GM12878 (cell line): ENCODE measurements around the gene KIF18A. TPM values are rescaled to one million over a fixed set of nuclear protein-coding genes. Genes with fewer than 3 reads are reported as not detected.

Source experiments
- CHD4 ChIP-seq: fragments of 200-600 bp; sonication (generic); IDR thresholded peaks from 2 replicates; pipeline ENCODE4 v1.6.1; 2016; ENCODE audit warnings: mild to moderate bottlenecking
- CTCF ChIP-seq, 3 experiments: IDR thresholded peaks in 2 of 3; conservative IDR thresholded peaks in 1 of 3; 2 replicates each; pipeline ENCODE4 v1.5.1; 2011; ENCODE audit warnings: low read depth in 3 of 3, low read length in 3 of 3, mild to moderate bottlenecking in 3 of 3, control low read depth in 2 of 3, moderate library complexity in 2 of 3, inconsistent platforms in 1 of 3, mixed read lengths in 1 of 3; ENCODE audit not compliant: control insufficient read depth in 2 of 3, insufficient read depth in 1 of 3; ENCODE audit errors: extremely low read depth in 1 of 3
- E2F4 ChIP-seq: IDR thresholded peaks from 2 replicates; pipeline ENCODE4 v1.6.1; 2012; ENCODE audit warnings: low read depth, low read length, improper control_type of control experiment
- JUNB ChIP-seq: IDR thresholded peaks from 2 replicates; pipeline ENCODE4 v1.6.1; 2016; ENCODE audit warnings: antibody characterized with exemption, mild to moderate bottlenecking
- MEF2A ChIP-seq: IDR thresholded peaks from 2 replicates; pipeline ENCODE4 v1.6.1; 2011; ENCODE audit warnings: low read depth, mild to moderate bottlenecking, low read length, moderate library complexity; ENCODE audit not compliant: insufficient read depth
- MYC ChIP-seq: IDR thresholded peaks from 2 replicates; pipeline ENCODE4 v1.6.1; 2011; ENCODE audit warnings: mild to moderate bottlenecking, low read length, moderate library complexity, inconsistent platforms; ENCODE audit not compliant: insufficient read depth, insufficient replicate concordance, insufficient read length, severe bottlenecking
- NR2F1 ChIP-seq: fragments of 450-650 bp; conservative IDR thresholded peaks from 2 replicates; pipeline ENCODE4 v1.6.1; 2017; ENCODE audit warnings: mild to moderate bottlenecking
- PAX5 ChIP-seq: IDR thresholded peaks from 2 replicates; pipeline ENCODE4 v1.6.1; 2011; ENCODE audit warnings: low read depth, low read length, borderline replicate concordance
- PML ChIP-seq: IDR thresholded peaks from 2 replicates; pipeline ENCODE4 v1.6.1; 2012; ENCODE audit warnings: low read length, inconsistent platforms
- RB1 ChIP-seq: fragments of 450-650 bp; formaldehyde crosslinking; IDR thresholded peaks from 2 replicates; pipeline ENCODE4 v1.6.1; 2017; ENCODE audit warnings: mild to moderate bottlenecking, borderline replicate concordance
- RCOR1 ChIP-seq: conservative IDR thresholded peaks from 2 replicates; pipeline ENCODE4 v1.6.1; 2012; ENCODE audit warnings: low read depth, low read length, improper control_type of control experiment
- SUPT20H ChIP-seq: IDR thresholded peaks from 2 replicates; pipeline ENCODE4 v1.6.1; 2011; ENCODE audit warnings: low read depth, mild to moderate bottlenecking, low read length, moderate library complexity, borderline replicate concordance; ENCODE audit not compliant: control insufficient read depth
- SUZ12 ChIP-seq: fragments of 200-600 bp; sonication (generic); IDR thresholded peaks from one replicate; pipeline ENCODE4 v1.6.1; 2018; ENCODE audit warnings: antibody characterized with exemption, mild to moderate bottlenecking; ENCODE audit not compliant: unreplicated experiment
- ZBTB40 ChIP-seq: fragments of 450-650 bp; IDR thresholded peaks from 2 replicates; pipeline ENCODE4 v1.6.1; 2016; ENCODE audit warnings: mild to moderate bottlenecking, moderate library complexity, borderline replicate concordance
- ZNF592 ChIP-seq: fragments of 450-650 bp; IDR thresholded peaks from 2 replicates; pipeline ENCODE4 v1.6.1; 2017; ENCODE audit warnings: mild to moderate bottlenecking, moderate library complexity
- polyA plus RNA-seq, 11 experiments: library from polyadenylated mRNA; depleted of rRNA in 4 of 11; unstranded in 6 of 11; stranded (reverse) in 5 of 11; fragments of >200 nt; fragmentation: Nextera tagmentation in 4 of 11; fragmentation: Illumina TruSeq in 1 of 11; extraction: Ambion mirVana in 4 of 11; extraction: Trizol in 1 of 11; gene quantifications; 1 replicate in 1 of 11; 2 replicates in 10 of 11; pipeline versions ENCODE4 v1.2.1 to v1.2.3, GENCODE V29; 2011 to 2016; ENCODE audit warnings: inconsistent platforms in 2 of 11, missing spikeins in 2 of 11, low read depth in 1 of 11
- total RNA-seq, 4 experiments: library from RNA; depleted of rRNA in 3 of 4; stranded (reverse); fragments of >200 nt in 3 of 4; fragmentation: Illumina TruSeq in 1 of 4; extraction: Trizol in 1 of 4; gene quantifications; 2 replicates each; pipeline versions ENCODE4 v1.2.1 to v1.2.3, GENCODE V29; 2013 to 2021

Gene KIF18A
- total and polyA plus RNA-seq, 10 of the 15 experiments (the other 5 are each of a cell fraction or from before 2014, with no cell fraction given), result 11.2 to 31.5 (median 20.4) TPM

GRCh38 chr11:28107750-28108618, at the start of gene KIF18A, which contains the start of gene METTL15 (continued):
- TF ChIP-seq ZNF592 (no peak), PAX5 (peak; percentile 83; the same call in 1 of the 2 replicates), RCOR1 (no peak), SUZ12 (no peak), JUNB (no peak), RB1 (peak; percentile 97; the same call in 1 of the 2 replicates), NR2F1 (peak; percentile 58), E2F4 (peak; percentile 94), CTCF (IDR thresholded peaks at IDR 0.05 in 2 of 3, conservative IDR thresholded peaks at IDR 0.05 in 1 of 3; ENCODE audit: control insufficient read depth in 2 of 3, extremely low read depth in 1 of 3, insufficient read depth in 1 of 3, low read depth in 3 of 3, low read length in 3 of 3) (no peak), MYC (no peak), ZBTB40 (peak; percentile 81; the same call in 1 of the 2 replicates), MEF2A (no peak), CHD4 (no peak), SUPT20H (no peak), PML (0 out of 2 replicates have a peak, but pooled peaks have one; percentile 47)
